ENCODE measurements around the gene DNPH1.
A peak's percentile ranks its signal among the peaks of the same experiment; 100 is the strongest.

DNPH1 gene

DNA sequence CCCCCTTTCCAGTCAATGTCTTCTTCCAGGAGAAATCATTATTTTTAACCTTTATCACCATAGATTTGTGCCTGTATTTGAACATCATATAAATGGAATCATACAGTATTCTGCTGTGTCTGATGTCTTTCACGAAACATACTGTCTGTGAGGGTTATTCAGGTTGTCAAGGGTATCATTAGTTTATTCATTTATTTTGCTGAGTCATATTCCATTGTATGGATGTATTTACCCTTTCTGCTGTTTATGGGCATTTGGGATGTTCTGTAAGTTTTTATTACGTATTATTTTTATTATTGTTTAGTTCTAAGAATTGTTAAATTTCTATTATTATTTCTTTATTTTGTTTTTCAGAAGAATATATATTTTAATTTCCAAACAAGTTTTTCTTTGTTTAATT, 22.0 kb downstream of the DNPH1 start:
- DNase-seq, result no peak

- DNase-seq, result no peak
Observed at GRCh38 chr6:43205849-43206248, 23.4 kb downstream of the DNPH1 start.

- DNase-seq, result no peak
Observed at GRCh38 chr6:43204271-43205105, 24.8 kb downstream of the DNPH1 start.

DNA sequence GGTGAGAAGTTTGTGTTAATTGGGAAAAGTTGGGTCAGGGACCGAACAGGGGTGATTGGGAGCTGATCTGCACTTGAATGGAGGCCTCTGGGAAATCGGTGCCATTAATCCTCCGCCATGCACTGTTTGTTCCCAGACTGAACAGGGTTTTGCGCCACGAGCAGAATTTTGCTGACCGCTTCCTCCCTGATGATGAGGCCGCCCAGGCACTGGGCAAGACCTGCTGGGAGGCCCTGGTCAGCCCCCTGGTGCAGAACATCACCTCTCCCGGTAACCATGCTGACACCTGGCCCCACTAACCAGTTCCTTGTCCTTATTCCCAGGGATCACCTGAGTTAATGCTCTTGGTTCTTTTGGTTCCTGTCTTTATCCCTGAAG, 25.6 kb downstream of the DNPH1 start:
- DNase-seq, result no peak

DNA sequence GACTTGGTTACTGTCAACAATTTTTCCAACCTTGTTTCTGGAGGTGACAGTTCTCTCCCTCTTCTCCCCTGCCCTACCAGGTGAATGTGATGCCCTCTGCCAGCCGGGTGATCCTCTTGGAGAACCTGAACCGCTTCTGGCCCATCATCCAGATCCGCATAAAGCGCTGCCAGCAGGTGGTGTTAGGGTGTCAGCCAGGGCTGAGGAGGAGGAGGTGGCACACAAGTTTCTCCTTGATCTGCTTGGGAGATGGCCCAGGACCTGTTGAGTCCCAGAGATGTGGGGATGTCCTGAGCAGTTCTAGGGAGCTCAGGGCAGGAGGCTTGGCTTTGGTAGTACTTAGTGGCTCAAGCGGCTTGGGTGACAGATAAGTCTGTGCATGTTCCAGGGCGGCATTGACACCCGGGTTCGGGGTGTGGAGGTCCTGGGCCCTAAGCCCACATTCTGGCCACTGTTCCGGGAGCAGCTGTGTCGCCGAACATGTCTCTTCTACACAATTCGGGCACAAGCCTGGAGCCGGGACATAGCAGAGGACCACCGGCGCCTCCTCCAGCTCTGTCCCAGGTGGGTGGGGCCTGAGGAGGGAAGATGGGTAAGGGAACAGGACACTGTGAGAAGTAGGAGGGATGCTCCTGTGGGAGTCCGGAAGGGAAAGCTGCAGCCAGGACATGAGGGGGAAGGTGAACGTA, 26.1 kb downstream of the DNPH1 start:
- no peak for DNase-seq

DNA sequence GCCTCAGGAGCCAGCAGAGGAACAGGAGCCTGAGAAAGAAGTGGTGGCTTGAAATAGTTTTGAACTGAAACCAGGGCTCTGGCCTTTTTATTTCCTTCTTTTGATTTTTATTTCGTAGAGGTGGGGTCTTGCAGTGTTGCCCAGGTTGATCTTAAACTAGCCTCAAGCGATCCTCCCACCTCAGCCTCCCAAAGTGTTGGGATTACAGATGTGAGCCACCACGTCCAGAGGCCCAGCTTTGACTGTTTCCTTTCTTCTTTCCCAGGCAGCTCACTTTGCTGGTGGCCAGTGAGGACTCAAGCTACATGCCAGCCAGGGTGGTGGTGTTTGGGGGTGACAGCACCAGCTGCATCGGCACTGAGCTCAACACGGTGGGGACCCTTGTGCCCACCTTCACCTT, 26.8 kb downstream of the DNPH1 start:
- no peak for DNase-seq

DNA sequence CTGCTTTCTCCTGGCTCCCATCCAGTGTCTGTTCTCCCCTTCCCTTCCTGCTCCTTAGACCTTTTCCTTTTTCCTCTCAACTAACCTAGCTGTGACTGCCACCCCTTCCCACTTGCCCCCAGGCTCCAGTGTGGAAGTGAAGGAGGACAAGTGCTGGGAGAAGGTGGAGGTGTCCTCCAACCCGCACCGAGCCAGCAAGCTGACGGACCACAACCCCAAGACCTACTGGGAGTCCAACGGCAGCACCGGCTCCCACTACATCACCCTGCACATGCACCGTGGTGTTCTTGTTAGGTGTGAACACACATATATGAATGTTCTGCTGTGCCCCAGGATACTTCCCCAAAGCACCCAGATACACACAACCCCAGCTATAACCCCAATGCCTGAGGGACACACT, 28.7 kb downstream of the DNPH1 start:
- no peak for DNase-seq

DNA sequence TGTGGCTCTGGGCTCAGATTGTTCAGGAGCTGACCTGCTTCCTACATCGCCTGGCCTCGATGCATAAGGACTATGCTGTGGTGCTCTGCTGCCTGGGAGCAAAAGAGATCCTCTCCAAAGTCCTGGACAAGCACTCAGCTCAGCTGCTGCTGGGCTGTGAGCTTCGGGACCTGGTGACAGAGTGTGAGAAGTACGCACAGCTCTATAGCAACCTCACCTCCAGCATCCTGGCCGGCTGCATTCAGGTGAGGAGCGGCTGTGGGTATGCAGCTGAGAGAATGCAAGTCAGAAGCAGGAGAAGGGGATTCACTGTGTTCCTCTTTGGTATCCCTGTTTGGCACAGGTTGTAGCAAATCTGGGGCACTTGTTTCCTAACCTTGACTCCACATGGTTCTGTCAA, 29.4 kb downstream of the DNPH1 start:
- no peak for DNase-seq

GRCh38 chr6:43196337-43196736, 32.9 kb downstream of the DNPH1 start:
- DNase-seq, result no peak

- no peak for DNase-seq
Observed at GRCh38 chr6:43193929-43194328, 35.4 kb downstream of the DNPH1 start.

- DNase-seq, result no peak
Observed at GRCh38 chr6:43192911-43193310, 36.4 kb downstream of the DNPH1 start.

DNA sequence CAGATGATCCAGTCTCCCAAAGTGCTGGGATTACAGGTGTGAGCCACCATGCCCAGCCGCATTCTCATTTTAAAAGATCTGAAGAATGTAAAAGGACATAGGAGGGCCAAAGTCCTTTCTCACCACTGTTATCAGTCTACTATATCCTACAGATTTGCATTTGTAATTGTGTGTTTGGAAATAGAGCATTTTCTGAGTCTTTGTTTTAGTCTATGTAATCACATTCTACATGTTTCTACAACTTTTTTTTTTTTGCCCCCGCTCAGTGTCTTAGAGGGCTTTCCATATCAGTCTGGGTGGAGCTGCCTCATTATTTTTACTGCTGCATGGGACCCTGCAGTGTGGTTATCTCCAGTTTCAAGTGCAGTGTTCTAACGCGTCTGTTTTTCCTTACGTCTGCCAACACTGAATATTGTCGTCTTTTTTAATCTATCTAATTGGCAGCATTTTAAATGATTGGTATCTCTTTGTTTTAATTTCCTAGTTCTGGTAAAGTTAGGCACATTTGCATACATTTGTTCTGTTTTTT, 39.4 kb downstream of the DNPH1 start:
- no peak for DNase-seq

DNA sequence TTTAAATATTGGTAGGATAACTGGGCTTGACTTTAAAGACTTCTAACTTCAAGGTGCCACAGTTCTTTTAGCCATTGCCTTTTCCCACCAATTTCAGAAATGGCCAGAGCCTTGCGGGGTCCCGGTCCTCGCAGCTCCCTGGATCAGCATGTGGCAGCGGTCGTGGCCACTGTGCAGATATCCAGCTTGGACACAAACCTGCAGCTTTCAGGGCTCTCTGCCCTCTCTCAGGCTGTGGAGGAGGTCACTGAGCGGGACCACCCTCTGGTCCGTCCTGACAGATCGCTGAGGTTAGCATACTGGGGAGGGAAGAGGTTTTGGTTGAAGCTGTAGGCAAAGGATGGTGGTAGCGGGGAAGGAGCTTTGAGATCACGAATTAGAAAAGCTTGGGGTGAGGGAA, 40.9 kb downstream of the DNPH1 start:
- no peak for DNase-seq

DNA sequence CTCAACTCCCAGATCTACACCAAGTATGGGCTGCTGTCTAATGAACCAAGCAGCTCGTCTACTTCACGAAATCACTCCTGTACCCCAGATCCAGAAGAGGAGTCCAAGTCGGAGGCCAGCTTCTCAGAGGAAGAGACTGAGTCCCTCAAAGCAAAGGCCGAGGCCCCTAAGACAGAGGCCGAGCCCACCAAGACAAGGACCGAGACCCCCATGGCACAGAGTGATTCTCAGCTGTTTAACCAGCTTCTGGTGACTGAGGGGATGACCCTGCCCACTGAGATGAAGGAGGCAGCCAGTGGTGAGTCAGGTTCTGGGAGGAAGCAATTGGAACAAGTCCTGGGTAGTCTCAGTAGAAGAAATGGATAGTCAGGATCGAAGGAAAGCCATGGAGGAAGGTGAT, 41.5 kb downstream of the DNPH1 start:
- DNase-seq, result no peak

- DNase-seq, result no peak
Observed at GRCh38 chr6:43186706-43187105, 42.6 kb downstream of the DNPH1 start.

GRCh38 chr6:43186019-43186418, 43.3 kb downstream of the DNPH1 start:
- no peak for DNase-seq

DNA sequence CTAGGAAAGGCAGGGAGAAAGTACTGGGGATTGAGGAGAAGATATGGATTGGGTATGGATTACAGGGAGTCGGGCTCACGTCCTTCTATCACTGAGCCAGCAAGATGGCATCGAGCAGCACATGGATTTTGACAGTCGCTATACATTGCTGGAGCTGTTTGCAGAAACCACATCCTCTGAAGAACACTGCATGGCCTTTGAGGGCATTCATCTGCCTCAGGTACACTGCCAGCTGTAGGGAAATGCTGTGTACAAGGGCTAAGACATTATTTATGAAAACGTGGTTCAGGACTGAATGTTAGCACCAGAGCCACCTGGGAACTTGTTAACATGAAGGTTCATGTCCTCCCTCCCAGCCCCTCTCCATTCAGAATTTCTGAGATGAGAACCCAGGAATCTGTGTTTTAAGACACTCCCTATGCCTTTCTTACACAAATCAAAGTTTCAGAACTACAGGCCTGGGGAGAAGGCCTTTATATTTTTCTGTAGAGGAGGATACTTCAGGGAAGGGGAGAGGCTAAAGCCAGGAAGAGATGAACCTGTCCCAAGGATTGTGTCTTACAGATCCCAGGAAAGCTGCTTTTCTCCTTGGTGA, 43.8 kb downstream of the DNPH1 start:
- DNase-seq, result no peak

- DNase-seq, result no peak
Observed at GRCh38 chr6:43184268-43184985, 44.9 kb downstream of the DNPH1 start.

DNA sequence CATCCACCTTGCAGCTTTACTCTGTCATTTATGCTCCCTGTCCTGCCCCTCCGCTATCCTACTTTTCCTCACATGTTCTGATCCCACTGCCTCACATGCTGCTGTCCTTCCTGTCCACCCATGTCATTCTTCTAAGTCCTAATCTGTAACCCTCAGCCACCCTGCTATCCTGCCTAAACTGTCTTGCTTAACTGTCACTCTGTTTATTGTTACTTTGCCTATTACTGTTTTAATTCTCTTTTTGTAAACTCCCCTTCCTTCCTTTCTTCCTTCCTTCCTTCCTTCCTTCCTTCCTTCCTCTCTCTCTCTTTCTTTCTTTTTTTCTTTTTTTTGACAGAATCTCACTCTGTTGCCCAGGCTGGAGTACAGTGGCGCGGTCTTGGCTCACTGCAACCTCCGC, 45.8 kb downstream of the DNPH1 start:
- DNase-seq, result no peak

DNA sequence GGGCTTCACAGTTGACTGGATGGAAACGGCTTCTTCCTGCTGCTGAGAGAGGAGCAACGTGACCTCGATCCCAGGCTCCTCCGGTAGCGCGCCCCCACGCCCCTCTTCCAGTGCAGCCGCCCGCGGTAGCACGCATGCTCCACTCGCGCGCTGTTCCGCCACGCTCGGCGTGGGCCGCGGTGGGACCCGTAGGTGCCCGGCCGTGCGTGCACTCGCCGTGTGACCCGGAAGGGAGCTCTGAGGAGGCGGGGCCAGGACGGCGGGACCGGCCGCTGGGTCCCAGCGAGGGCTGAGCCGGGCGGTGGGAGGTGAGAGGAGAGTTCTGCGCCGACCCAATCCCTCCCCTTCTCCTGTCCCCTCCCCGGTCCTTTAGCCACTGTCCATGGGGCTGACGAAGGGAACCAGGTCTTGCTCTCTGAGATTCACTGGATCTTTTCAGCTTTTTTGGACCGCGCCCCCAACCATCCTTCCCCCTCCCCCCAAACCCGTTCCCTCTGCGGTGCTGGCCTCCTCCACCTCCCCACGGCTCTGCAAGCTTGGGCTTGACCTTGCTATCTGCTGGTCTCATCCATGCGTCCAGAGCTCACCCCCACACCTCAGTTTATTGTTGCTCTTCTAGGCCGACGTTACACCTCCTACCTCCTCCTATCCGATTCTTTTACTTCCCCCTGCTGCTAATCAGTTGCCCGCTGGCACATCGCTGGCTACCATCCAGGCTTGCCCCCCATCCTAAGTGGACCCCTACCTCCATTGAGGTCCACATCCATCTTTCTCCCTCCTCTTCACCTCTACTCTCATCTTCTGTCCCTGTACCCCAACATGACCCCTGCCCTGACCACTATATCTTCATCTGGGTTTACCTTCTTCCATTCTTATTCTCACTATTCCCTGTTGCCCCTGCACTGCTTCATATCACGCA, 47.1 kb downstream of the DNPH1 start, which contains the start of gene CUL9:
Gene CUL9, plus strand, starts transcription at position 255 of the 919 bp plus-strand sequence. CDS start 2,115 bp downstream, outside the sequence.
- peak; percentile 19 for DNase-seq

- DNase-seq, result no peak
Observed at GRCh38 chr6:43181621-43181941, 47.7 kb downstream of the DNPH1 start.

- no peak for DNase-seq
Observed at GRCh38 chr6:43180985-43181384, 48.3 kb downstream of the DNPH1 start.
